ENCODE results near the gene BIRC5.

BIRC5 gene

GRCh38 chr17:78239489-78239931, 25.5 kb downstream of the BIRC5 start:
- Mint-ChIP-seq H3K4me1 (peaks cover 22% of the 10 kb centered on the region), H3K4me3 (no peak overlapping the region), H3K36me3 (no peaks in the 10 kb centered on the region), H3K9me3 (no peaks in the 10 kb centered on the region), H3K27ac (peak overlapping the region; percentile 29)
- DNase-seq (ENCODE audit: low spot score in 2 of 2) (no peak), ATAC-seq (no peak)

DNA sequence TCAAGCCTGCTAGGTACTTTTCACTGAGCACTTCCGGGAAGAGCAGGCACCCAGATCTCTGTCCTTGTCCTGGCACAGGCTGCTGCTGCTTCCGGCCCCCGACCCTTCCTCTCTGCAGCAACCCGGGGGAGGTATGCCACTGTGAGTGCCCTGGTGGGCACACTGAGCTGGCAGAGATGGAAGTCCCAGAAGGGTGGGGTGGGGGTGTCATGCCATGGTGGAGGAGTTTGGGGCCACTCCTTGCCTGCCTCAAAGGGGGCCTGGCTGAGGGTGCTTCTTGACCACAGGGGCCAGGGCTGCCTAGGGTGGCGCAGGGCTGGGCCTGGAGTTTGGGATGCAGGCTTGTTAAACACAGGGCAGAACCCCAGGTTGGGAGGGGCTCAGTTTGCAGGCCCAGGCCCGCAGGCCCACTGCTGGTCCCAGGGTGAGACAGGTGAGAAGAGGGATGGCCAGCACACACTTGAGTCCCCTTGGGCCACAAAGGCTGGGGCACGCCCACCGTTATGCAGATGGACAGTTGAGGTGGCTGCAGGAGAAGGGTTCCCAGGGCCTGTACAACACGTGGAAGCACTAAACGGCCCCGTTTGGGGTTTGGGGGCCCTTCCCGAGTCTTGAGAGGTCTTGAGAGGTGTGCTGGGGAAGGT, 26.1 kb downstream of the BIRC5 start:
- Mint-ChIP-seq H3K27ac (peak overlapping the region; percentile 29), H3K36me3 (no peaks in the 10 kb centered on the region), H3K9me3 (no peaks in the 10 kb centered on the region), H3K4me3 (no peak overlapping the region), H3K4me1 (peaks cover 22% of the 10 kb centered on the region)
- DNase-seq (ENCODE audit: low spot score in 2 of 2) = no peak
- ATAC-seq = no peak

- peaks cover 22% of the 10 kb centered on the region for H3K4me1 Mint-ChIP-seq
- DNase-seq (ENCODE audit: low spot score in 2 of 2) = no peak
- H3K4me3 Mint-ChIP-seq = no peak overlapping the region
- H3K9me3 Mint-ChIP-seq = no peaks in the 10 kb centered on the region
- ATAC-seq = no peak
- H3K36me3 Mint-ChIP-seq = no peaks in the 10 kb centered on the region
- peak overlapping the region; percentile 23 for H3K27ac Mint-ChIP-seq
Observed at GRCh38 chr17:78240839-78241238, 26.8 kb downstream of the BIRC5 start.

DNA sequence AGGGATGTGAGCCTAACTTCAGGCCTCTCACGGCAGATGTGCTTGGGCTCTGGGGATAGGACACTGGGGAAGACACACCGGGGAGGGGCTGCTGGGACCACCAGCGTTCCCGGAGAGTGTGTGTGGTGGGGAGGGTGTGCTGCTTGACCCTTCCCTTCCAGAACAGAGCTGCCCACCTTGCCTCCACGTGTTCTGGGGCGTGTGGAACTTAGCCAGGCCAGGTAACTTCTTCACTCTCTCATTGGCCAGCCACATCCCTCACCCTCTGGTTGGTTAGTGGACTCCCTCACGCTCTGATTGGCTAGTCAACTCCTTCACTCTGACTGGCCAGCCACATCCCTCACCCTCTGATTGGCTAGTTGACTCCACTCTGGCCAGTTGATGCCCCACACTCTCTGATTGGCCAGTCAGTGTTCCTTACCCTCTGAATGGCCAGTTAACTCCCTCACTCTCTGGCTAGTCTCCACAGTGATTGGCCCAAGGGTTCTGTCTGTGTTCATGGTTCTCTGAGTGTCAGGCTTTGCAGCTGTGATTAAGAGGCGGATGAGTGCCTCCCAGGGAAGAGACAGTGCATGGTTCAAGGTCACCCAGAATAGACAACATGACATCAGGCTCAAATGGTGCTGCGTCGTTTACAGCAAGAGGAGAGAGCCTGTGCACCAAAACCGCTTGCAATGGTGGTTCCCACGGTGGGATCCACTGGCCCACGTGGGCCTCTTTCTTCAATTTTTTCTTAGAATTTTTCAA, 27.4 kb downstream of the BIRC5 start:
- ATAC-seq (no peak), DNase-seq (ENCODE audit: low spot score in 2 of 2) (no peak)
- Mint-ChIP-seq H3K27ac (peak overlapping the region; percentile 90), H3K4me3 (no peak overlapping the region), H3K36me3 (no peaks in the 10 kb centered on the region), H3K4me1 (peaks cover 22% of the 10 kb centered on the region), H3K9me3 (no peaks in the 10 kb centered on the region)

GRCh38 chr17:78242024-78242742, 28.1 kb downstream of the BIRC5 start:
- no peaks in the 10 kb centered on the region for H3K36me3 Mint-ChIP-seq
- peak overlapping the region; percentile 48 for H3K4me3 Mint-ChIP-seq
- DNase-seq (ENCODE audit: low spot score in 2 of 2) = no peak
- H3K9me3 Mint-ChIP-seq = no peaks in the 10 kb centered on the region
- peak; percentile 95 for ATAC-seq
- H3K4me1 Mint-ChIP-seq = peaks cover 22% of the 10 kb centered on the region
- peak overlapping the region; percentile 90 for H3K27ac Mint-ChIP-seq

DNA sequence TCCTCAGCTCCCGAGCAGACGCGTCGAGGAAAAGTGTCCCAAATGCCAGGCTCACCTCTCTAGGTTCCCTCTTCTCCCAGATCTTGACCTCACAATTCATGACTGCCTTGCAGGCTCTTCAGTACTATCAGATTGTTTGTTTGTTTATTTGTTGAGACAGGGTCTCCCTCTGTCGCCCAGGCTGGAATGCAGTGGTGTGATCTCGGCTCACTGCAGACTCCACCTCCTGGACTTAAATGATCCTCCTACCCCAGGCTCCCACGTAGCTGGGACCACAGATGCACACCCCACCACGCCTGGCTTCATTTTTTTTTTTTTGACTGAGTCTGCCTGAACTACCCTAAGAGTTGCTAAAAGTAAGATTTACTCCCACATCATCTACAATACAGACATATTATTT, 33.3 kb downstream of the BIRC5 start:
- DNase-seq (ENCODE audit: low spot score in 2 of 2) (no peak), ATAC-seq (no peak)
- peak overlapping the region; percentile 86 for H3K27ac Mint-ChIP-seq
- H3K36me3 Mint-ChIP-seq = no peaks in the 10 kb centered on the region
- H3K4me3 Mint-ChIP-seq = no peak overlapping the region
- H3K9me3 Mint-ChIP-seq = no peaks in the 10 kb centered on the region
- H3K4me1 Mint-ChIP-seq = peaks cover 33% of the 10 kb centered on the region

DNA sequence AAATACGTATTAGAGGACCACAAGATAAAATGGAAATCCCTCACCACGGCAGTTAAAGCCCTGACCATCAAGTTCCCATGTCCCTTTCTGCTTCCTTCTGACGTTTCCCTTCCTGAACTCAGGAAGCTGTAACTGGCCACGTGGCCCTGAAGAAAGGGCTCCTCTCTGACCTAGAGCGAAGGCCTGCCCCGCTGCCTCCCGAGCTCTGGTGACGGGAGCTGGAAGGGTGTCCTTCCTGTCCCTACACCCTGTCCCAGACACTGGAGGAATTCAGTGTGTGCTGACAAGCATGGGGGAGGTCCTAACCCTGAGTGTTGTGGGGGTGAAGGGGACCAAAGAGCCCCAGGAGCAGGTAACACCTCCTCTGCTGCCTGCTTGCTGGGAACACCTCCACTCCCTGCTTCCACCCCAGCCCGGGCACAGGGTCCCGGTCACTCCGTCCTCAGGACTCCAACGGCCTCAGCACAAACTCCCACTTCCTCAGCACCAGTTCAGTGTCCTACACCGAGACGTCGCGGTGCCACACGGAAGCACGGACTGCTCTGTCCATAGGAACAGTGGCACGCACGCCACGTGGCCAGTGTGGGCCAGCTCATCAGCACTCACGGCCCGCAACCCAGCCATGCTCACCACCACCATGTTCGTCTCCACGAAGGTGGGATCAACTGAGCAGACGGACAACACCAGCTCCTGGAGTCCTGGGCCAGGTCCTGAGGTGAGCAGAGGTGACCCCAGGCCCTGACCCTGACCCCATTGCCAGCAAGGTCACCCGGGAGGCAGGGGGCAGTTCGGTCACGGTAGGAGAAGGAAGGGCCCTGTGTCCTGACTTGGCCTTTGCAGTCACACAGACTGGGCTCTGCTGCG, 34.2 kb downstream of the BIRC5 start:
- H3K9me3 Mint-ChIP-seq = no peaks in the 10 kb centered on the region
- no peak overlapping the region for H3K4me3 Mint-ChIP-seq

GRCh38 chr17:78249074-78249817, 35.2 kb downstream of the BIRC5 start:
- no peak overlapping the region for H3K4me3 Mint-ChIP-seq
- H3K9me3 Mint-ChIP-seq = no peaks in the 10 kb centered on the region
- no peak overlapping the region for H3K27ac Mint-ChIP-seq
- no peak for ATAC-seq
- no peak for DNase-seq (ENCODE audit: low spot score in 2 of 2)
- H3K36me3 Mint-ChIP-seq = no peaks in the 10 kb centered on the region
- peaks cover 34% of the 10 kb centered on the region for H3K4me1 Mint-ChIP-seq

More for the DNA sequence above, 34.2 kb downstream of the BIRC5 start:
- DNase-seq (ENCODE audit: low spot score in 2 of 2) (no peak), ATAC-seq (no peak)
- Mint-ChIP-seq H3K4me1 (peaks cover 33% of the 10 kb centered on the region), H3K27ac (no peak overlapping the region), H3K36me3 (no peaks in the 10 kb centered on the region)

GRCh38 chr17:78249818-78250806, 36.1 kb downstream of the BIRC5 start:
- ATAC-seq (no peak), DNase-seq (ENCODE audit: low spot score in 2 of 2) (no peak)
- Mint-ChIP-seq H3K4me1 (peaks cover 43% of the 10 kb centered on the region), H3K9me3 (no peaks in the 10 kb centered on the region), H3K27ac (peak overlapping the region; percentile 34), H3K4me3 (no peak overlapping the region), H3K36me3 (no peaks in the 10 kb centered on the region)

GRCh38 chr17:78250891-78251772, 37.1 kb downstream of the BIRC5 start:
- Mint-ChIP-seq H3K4me3 (peak overlapping the region; percentile 75), H3K27ac (peak overlapping the region; percentile 34), H3K9me3 (no peaks in the 10 kb centered on the region), H3K4me1 (peaks cover 43% of the 10 kb centered on the region), H3K36me3 (no peaks in the 10 kb centered on the region)
- DNase-seq (ENCODE audit: low spot score in 2 of 2) = peak; percentile 85 to 91
- ATAC-seq = peak; percentile 83

DNA sequence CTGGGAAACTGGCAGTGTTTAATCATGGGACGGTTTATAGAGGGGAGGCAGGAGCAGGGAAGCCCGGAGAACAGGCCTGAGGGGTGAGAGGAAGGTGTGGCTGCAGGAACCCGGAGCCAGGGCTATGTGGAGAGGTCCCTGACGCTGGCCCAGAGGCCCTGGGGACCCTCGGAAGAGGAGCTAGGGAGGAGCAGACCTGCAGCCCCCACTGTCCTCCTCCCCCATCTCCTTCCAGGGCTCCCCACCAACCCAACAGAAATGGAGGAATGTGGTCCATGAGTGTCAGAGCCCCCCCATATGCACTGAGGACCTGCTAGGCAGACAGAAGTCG, 37.7 kb downstream of the BIRC5 start:
- Mint-ChIP-seq H3K4me1 (peaks cover 43% of the 10 kb centered on the region), H3K27ac (no peak overlapping the region), H3K36me3 (no peaks in the 10 kb centered on the region), H3K4me3 (peak overlapping the region; percentile 75), H3K9me3 (no peaks in the 10 kb centered on the region)
- no peak for ATAC-seq
- DNase-seq (ENCODE audit: low spot score in 2 of 2) = no peak

DNA sequence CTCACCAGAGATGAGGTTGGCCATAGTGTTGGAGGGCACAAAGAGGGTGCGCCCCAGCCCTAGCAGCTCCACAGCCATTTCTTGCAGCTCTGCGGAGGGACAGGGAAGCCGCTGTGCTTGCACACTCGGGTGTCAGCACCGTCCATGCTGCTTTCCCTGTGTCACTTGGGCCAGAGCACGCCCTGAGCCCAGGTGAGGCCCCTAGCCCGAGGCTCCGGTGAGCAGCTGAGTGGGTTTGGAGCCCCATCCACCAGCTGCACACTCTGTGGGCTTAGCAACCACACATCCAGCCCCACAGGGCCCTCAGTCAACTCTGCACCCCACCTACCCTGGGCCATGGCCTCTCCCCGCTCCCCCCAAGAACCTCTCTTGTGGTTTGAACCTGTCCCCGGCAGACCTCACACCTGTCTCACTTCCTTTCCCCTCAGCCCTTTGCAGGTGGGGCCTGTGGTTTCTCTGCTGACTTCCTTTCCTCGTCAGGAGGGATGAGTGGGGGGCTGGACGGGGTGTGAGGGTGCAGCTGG, 38.1 kb downstream of the BIRC5 start:
- Mint-ChIP-seq H3K9me3 (no peaks in the 10 kb centered on the region), H3K4me3 (peak overlapping the region; percentile 75), H3K27ac (peak overlapping the region; percentile 75), H3K36me3 (no peaks in the 10 kb centered on the region), H3K4me1 (peaks cover 43% of the 10 kb centered on the region)
- no peak for DNase-seq (ENCODE audit: low spot score in 2 of 2)
- ATAC-seq = peak; percentile 3

All from stimulated activated effector memory CD8-positive, alpha-beta T cell treated with anti-CD3 and anti-CD28 coated beads, Interleukin-12 subunit alpha, Interleukin-12 subunit beta, amount 100 ng/mL, for 72 hours (primary cell).